ENCODE measurements around the gene CLPTM1.

GRCh38 chr19:44985445-44985844 is 30.3 kb downstream of the CLPTM1 start:
- TF ChIP-seq CTCF (IDR thresholded peaks at IDR 0.05) (no peak), POLR2A (IDR thresholded peaks at IDR 0.05) (no peak)
